ENCODE data around the gene STXBP6.

The STXBP6 gene

GRCh38 chr14:24915403-24915921, 134.5 kb downstream of the STXBP6 start:
- no peak for DNase-seq (ENCODE audit: low spot score)

DNA sequence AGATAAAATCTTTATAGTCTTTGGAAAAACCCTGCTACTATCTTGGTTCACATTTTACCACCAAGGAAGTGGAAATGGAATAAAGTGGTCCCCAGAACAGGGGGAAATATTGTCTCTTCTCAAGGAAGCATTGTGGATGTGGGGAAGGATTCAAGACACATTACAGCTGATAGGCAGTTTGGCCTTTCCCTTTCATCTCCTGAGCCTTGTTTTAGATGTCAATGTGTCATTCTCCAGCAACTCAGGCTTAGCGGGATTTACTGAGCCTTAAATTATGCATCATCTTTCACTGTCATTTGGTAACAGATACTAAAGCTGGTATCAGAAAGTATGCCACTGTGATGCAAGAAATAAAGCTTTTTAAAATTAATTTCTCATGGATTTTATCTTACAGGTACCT, 136.2 kb downstream of the STXBP6 start:
- DNase-seq (ENCODE audit: low spot score): no peak

DNA sequence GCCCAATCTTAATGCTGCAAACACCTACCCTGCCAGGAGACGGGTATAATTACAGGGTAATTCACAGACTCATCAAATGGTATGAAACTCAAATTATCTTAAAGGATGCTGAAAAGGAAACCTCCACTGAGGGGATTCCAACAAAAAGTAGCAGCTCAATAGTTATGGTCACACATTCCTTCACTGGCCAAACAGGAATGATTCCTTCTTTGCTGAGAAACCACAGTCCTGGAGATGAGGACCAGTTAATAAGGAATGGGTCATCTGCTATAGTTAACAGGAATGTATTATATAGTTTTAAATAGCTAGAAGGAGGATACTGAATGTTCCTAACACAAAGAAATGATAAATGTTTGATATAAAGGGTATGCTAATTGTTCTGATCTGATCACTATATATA, 136.9 kb downstream of the STXBP6 start:
- DNase-seq (ENCODE audit: low spot score): no peak

GRCh38 chr14:24911324-24912109, 138.4 kb downstream of the STXBP6 start:
- DNase-seq (ENCODE audit: low spot score): no peak

DNA sequence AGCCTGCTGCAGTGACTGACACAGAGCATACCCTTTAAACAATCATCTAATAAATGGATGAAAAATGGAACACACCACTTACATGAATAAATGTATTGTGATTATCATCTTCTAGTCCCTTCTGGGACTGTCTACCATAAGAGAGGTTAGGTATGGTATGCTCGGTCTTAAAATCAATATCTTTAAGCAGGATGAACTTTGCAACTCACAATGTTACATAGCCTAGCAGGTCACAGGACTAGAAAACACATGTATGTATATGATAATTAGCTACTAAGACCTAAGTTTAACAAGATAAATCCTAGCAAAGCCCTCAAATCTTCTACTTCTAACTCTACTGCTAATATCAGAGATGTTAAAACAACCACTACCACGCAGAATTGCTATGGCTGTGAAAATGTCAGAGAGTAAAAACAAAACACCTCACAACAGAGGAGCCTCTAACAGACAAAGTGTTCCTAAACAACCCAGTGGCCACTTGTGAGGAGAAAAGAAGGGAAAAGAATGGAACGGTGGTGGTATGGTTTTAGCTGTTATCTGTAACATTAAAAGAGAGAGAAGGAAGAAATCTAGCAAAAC, 139.4 kb downstream of the STXBP6 start:
- no peak for DNase-seq (ENCODE audit: low spot score)

GRCh38 chr14:24909523-24910302, 140.2 kb downstream of the STXBP6 start:
- DNase-seq (ENCODE audit: low spot score): no peak

DNA sequence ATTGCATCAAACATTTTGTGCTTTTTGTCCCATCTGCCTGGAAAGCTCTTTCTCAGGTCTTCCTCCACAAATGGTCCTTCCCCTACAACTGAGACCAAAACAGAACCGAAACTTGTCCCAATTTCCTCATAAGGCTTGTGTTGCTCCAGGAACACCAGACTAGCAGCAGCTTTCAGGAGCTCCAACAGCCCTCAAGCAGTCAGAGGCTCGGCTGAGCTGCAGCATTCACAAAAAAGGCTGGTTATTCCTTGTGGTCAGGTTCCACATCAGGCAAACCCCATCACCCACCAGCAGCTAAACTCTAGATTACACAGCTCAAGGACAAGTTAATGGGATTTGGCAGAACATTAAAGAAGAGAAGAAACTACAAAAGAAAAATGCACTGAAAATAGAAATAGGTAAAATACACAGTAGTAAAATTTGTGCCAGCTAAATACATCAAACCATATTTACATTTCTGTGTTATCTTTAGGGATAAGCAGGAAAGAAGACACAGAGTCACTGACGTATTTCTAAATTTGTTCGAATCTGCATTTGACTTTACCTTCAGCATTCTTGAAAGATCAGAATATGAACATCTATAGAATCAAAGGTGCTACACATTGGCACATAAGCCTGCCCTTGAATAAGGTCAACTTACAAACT, 141.2 kb downstream of the STXBP6 start:
- DNase-seq (ENCODE audit: low spot score): no peak

- DNase-seq (ENCODE audit: low spot score): no peak
These were observed 145.4 kb downstream of the STXBP6 start for GRCh38 chr14:24904533-24904932.

- no peak for DNase-seq (ENCODE audit: low spot score)
These were observed 146.6 kb downstream of the STXBP6 start for GRCh38 chr14:24903337-24903736.

DNA sequence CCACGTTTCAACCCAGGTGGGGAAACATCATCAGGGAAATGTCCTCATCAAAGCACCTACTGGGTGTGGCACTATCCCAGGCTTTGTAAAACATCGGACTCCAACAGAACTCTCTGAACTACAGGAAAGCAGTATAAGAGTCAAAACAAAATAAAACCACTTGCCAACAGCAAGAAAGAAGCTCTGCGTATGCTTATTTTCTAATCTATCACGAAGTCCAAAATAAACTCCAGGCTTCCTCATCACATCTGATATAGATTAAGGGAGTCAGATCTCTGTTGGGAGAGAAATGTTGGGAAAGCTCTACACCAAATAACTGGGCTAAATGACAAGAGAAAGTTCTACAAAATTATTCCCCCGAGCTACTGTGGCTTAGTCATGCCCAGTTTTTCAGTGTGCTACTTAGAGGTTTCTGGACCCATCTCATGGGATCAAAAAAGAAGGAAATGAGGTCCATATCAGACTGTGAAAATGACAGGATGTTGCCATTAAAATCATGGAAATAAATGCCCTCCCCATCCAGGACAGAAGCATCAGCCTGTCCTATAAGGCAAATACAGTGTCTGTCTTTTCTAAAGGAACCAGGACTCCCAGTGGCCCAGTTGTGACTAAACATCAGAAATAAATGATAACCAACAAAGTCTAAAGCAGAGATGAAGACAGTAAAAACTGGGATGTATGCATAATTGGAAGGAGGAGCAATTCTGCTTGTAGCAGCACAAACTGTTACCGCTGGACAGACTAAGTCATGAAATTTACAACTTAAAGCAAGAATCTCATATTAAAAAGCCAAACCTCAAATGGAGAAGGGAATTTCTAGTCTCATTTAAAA, 149.5 kb downstream of the STXBP6 start:
- no peak for DNase-seq (ENCODE audit: low spot score)

DNA sequence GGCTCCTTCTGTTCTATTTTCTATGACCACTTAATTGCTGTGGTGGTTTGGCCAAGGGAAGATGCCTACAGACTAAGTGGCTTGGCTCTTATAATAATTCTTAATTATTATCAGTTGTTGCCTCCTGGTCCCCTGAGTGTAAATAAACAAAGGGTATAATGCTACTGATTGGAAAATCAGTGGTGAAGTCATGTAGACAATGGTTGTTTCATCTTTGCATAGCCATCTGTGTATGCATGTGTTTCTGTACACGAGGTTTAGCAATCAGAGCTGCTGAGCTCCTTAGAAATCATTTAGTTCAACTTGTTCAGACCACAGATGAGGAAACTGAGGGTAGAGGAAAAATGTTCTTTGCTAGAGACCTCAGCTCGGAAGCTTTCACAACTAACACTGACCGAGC, 152.2 kb downstream of the STXBP6 start:
- DNase-seq (ENCODE audit: low spot score): no peak

GRCh38 chr14:24895622-24896021, 154.3 kb downstream of the STXBP6 start:
- no peak for DNase-seq (ENCODE audit: low spot score)

DNA sequence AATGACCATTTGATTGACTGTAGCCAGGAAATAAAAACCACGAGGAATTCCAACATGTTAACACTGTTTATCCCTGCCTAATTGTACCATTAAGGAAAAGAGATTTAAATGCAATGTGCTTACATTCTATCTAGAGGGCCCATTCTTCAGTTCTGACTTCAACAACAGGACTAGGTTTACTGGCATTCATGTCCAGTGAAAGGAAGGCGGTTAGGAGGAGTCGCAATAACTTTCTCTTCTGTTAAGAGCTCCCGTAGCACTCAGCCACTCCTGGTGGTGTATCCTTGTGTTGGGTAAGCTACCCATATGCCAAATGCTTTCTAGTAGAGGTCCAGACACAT, 154.7 kb downstream of the STXBP6 start:
- DNase-seq (ENCODE audit: low spot score): no peak

DNA sequence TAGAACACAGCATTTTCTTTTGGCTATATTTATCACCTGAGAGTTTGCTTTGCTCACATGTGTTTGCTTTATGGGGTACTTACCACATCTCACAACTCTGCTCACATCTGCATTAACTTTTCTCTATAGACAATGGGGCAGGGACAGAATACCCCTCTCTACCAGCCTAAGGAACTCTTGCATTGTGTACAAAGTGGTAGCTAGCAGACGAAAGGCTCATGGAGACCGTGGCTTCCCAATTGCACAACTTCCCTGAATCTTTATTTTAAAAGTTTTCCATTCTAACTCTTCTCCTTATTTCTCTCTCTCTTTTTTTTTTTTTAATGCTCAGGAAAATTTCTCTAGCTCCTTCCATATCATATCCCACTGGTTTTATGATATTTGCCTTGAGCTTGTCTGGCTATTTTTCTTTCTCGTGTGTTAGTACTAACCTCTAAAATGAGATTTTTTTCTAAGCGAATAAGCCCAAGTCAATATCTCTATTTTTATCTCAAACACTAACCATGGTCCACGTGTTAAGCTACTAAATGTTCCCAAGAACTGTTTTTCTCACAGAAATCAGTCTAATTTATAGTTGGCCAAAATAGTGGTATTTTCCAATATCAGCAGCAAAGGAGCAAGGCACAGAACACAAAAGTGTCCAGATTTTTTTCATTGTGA, 155.2 kb downstream of the STXBP6 start:
- DNase-seq (ENCODE audit: low spot score): no peak

GRCh38 chr14:24892497-24893051, 157.4 kb downstream of the STXBP6 start:
- DNase-seq (ENCODE audit: low spot score): no peak

GRCh38 chr14:24891987-24892496, 157.9 kb downstream of the STXBP6 start:
- DNase-seq (ENCODE audit: low spot score): no peak

DNA sequence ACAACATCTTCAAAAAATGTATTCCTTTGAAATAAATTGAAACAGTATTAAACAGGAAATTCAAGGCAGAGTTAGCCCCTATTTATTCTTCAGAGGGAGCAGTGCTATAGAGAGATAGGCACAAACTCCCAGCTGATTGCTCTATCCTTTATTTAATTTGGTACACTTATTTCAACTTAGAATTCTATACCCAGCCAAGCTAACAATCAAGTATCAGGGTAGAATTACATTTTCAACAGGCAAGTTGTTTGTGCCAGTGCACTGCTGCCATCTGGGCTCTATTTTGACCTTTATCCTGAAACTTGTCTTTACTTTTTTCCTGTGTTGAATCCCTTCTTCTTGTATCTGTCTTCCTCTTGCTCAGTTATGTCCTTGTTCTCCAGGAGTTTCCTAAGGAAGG, 159.2 kb downstream of the STXBP6 start:
- no peak for DNase-seq (ENCODE audit: low spot score)

GRCh38 chr14:24889843-24890242, 160.1 kb downstream of the STXBP6 start:
- DNase-seq (ENCODE audit: low spot score): no peak

DNA sequence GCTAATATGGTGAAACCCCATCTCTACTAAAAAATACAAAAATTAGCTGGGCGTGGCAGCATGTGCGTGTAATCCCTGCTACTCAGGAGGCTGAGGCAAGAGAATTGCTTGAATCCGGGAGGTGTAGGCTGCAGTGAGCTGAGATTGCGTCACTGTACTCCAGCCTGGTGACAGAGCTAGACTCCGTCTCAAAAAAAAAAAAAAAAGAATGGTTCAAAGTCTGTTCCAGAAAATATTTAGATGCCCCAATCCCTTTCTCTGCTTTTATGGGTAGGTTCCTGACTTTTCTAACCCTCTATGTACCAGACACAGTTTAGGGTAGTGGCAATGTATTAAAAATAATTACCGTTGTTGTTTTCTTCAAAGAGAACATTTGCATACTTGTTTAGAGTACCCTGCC, 161.4 kb downstream of the STXBP6 start:
- DNase-seq (ENCODE audit: low spot score): no peak

- DNase-seq (ENCODE audit: low spot score): no peak
These were observed 162.2 kb downstream of the STXBP6 start for GRCh38 chr14:24887623-24888304.

Measured in hematopoietic multipotent progenitor cell treated with erythropoietin and hydrocortisone succinate and interleukin-3 and kit ligand, for 17 days (in vitro differentiated cells).